Immature natural killer cell (primary cell): ENCODE data around the gene SAPCD1. TPM values are rescaled to one million over a fixed set of nuclear protein-coding genes. Genes with fewer than 3 reads are reported as not detected.

Experiments
- DNase-seq, 3 donors: peaks; one replicate each; pipeline ENCODE4 v3.0.0; 2022; ENCODE audit warnings: mixed read lengths in 1 of 3
- H3K27ac Mint-ChIP-seq, 6 donors: one replicate each; pipeline ENCODE4 v1.8.0; 2020; ENCODE audit warnings: mixed read lengths in 6 of 6, mild to moderate bottlenecking in 5 of 6, inconsistent platforms in 4 of 6, moderate library complexity in 3 of 6
- H3K27me3 Mint-ChIP-seq, 3 donors: one replicate each; pipeline ENCODE4 v1.8.0; 2020 to 2021; ENCODE audit warnings: low read depth in 3 of 3, mild to moderate bottlenecking in 3 of 3, mixed read lengths in 3 of 3, moderate library complexity in 3 of 3, inconsistent platforms in 1 of 3
- H3K36me3 Mint-ChIP-seq, 3 donors: one replicate each; pipeline ENCODE4 v1.8.0; 2020; ENCODE audit warnings: mixed read lengths in 3 of 3, inconsistent platforms in 2 of 3, mild to moderate bottlenecking in 2 of 3
- H3K4me1 Mint-ChIP-seq, 2 donors: one replicate each; pipeline ENCODE4 v1.8.0; 2020; ENCODE audit warnings: inconsistent platforms in 2 of 2, mild to moderate bottlenecking in 2 of 2, mixed read lengths in 2 of 2, moderate library complexity in 1 of 2
- H3K4me3 Mint-ChIP-seq, 5 donors: one replicate each; pipeline ENCODE4 v1.8.0; 2020; ENCODE audit warnings: mild to moderate bottlenecking in 5 of 5, mixed read lengths in 5 of 5, inconsistent platforms in 3 of 5, moderate library complexity in 3 of 5
- H3K9me3 Mint-ChIP-seq, 6 donors: one replicate each; pipeline ENCODE4 v1.8.0; 2020; ENCODE audit warnings: mild to moderate bottlenecking in 6 of 6, mixed read lengths in 6 of 6, inconsistent platforms in 4 of 6, moderate library complexity in 3 of 6
- polyA plus RNA-seq, 3 donors: library from polyadenylated mRNA; unstranded; fragments of 300-500 nt; fragmentation: Illumina TruSeq; gene quantifications; one replicate each; pipeline ENCODE4 v1.2.3, GENCODE V29; 2021

SAPCD1 gene
- polyA plus RNA-seq, 3 donors from 2014 or later = not detected

DNA sequence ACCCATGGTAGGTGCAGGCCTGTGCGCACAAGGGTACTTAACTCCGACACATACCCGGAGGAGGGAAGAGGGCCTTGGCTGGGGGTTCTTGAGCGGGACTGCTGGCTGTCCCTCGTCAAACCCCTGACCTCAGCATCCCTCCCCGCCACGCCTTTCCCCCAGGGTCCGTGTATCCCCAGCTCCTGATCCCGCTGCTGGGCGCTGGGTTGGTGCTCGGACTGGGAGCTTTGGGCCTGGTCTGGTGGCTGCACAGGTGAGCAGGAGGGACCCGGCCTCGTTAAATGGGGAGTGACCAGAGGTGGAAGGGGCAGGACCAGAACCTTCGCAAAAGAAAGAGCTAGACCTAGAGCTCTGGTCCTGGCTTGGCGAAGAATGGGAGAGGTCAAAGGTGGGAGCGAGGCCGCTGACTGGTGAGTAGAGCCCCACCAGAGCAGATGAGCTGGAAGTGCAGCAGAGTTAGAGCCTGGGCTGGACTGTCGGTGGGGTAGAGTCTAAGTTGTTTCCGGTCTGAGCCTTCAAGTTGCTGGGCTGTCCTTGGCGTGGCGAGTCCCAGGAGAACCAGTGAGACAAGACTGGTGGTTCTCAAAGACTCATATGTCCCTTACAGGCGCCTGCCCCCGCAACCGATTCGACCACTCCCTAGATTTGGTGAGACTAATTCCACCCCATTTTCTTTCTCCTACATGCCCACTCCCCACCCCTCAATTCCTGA is 38.3 kb upstream of the SAPCD1 start:
- Mint-ChIP-seq H3K27ac (peak overlapping the region in 1 of 6 donors; percentile 62), H3K9me3 (no peaks in the 10 kb centered on the region), H3K4me1 (peaks cover 42 to 49% of the 10 kb centered on the region in 2 donors), H3K36me3 (peaks cover 0 to 15% (median 10%) of the 10 kb centered on the region in 3 donors), H3K27me3 (peaks cover 0 to 4% (median 2%) of the 10 kb centered on the region in 3 donors), H3K4me3 (peak overlapping the region in 2 of 5 donors; percentile 60 to 71)
- no peak for DNase-seq

GRCh38 chr6:31725502-31726350 is 36.7 kb upstream of the SAPCD1 start:
- DNase-seq = no peak
- Mint-ChIP-seq H3K4me1 (peaks cover 55 to 63% of the 10 kb centered on the region in 2 donors), H3K9me3 (no peaks in the 10 kb centered on the region), H3K36me3 (peaks cover 0 to 22% (median 10%) of the 10 kb centered on the region in 3 donors), H3K27ac (peak overlapping the region in 3 of 6 donors; percentile 4 to 66 (median 47)), H3K27me3 (peaks cover 0 to 6% (median 2%) of the 10 kb centered on the region in 3 donors), H3K4me3 (no peak overlapping the region)

DNA sequence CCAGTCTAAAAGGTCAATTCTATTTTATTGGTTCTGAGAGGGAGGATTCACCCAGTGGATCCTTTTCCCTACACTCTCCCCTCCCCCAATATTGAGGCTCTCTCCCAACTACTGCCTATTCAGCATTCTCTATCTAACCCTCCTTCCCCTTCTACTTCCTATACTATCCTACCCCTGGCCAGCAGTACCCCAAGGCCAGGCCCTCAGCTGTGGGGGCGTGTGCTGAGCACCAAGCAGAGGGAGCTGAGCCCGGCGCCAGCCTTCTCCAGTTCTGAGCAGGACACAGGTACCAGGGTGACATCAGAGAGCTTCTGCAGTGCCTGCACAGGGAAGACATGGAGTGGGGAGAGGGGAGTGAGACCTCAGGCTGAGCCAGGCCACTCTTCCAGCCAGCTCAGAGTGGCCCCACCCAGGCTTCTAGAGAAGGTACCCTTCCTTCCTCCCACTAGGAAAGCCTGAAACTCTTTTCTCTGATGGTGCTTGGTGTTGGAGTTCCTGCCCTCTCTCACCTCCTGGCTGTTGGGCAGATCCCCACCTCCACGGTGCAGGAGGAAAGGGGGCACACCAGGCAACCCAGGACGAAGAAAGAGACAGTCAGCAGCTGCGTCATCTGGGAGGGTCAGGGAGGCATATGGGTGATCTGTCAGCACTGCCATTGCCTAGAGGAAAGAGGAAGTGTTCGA is 35.3 kb upstream of the SAPCD1 start:
- H3K27me3 Mint-ChIP-seq = peaks cover 0 to 6% (median 2%) of the 10 kb centered on the region in 3 donors
- peaks cover 68 to 73% of the 10 kb centered on the region in 2 donors for H3K4me1 Mint-ChIP-seq
- peaks cover 3 to 35% (median 17%) of the 10 kb centered on the region in 3 donors for H3K36me3 Mint-ChIP-seq
- H3K27ac Mint-ChIP-seq = peak overlapping the region; percentile 74 to 86 (median 84)
- no peak for DNase-seq
- no peaks in the 10 kb centered on the region for H3K9me3 Mint-ChIP-seq
- peak overlapping the region; percentile 61 to 80 (median 71) for H3K4me3 Mint-ChIP-seq

DNA sequence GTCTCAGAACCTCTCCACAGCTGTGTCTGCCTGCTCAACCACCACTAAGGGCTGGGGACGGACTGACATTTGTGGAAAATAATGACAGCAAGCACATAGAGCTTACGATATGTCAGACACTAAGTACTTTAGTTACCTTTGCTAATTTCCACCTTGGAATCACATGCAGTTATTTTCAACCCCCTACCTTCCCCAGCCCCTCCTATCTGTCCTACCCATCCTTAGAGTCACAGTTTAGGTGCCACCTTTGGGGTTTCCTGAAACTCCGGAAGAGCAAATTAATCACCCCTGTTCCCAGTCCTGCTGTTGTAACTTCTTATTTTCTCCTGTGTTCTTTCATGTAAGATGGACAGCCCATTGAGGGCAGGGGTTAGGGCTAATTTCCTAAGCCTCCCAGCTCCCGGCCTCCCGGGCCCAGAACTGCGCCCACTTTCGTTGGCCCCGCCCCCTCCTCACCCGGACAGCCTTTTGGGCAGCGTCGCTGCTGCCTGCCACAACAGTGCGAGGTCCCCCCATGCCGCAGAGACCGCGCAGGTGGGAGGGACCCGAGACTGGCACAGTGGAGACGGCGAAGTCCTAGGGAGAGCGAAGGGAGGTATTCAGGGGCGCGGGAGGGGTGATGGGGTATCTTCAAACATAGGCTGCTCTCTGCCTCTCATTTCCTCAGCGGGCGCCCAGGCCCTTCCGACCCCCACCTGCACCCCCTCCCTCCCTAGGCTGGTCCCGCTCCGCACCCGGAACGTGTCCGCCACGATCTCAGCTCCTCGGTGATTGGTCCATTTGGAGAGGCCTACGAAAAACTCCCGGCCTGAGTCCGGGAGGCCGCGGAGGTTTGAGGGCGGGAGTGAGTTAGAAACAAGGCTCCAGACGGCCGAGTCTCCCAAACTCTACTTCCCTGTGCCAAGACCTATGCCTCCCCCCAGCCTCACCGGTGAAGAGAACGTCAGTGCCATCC is 34.5 kb upstream of the SAPCD1 start:
- peaks cover 71 to 72% of the 10 kb centered on the region in 2 donors for H3K4me1 Mint-ChIP-seq
- DNase-seq = peak in 2 of 3 donors; percentile 19 to 29
- H3K27ac Mint-ChIP-seq = peak overlapping the region; percentile 74 to 86 (median 84)
- H3K4me3 Mint-ChIP-seq = peak overlapping the region; percentile 97 to 99 (median 99)
- H3K27me3 Mint-ChIP-seq = peaks cover 0 to 6% (median 2%) of the 10 kb centered on the region in 3 donors
- no peaks in the 10 kb centered on the region for H3K9me3 Mint-ChIP-seq
- H3K36me3 Mint-ChIP-seq = peaks cover 4 to 37% (median 17%) of the 10 kb centered on the region in 3 donors

GRCh38 chr6:31728767-31729514 is 33.5 kb upstream of the SAPCD1 start, which contains the start of gene DDAH2:
TSS of gene DDAH2 (minus strand) at chr6:31729299. CDS start at chr6:31729161, 138 bp downstream.
- H3K36me3 Mint-ChIP-seq = peaks cover 4 to 46% (median 22%) of the 10 kb centered on the region in 3 donors
- H3K4me1 Mint-ChIP-seq = peaks cover 72 to 76% of the 10 kb centered on the region in 2 donors
- H3K9me3 Mint-ChIP-seq = no peaks in the 10 kb centered on the region
- peaks cover 0 to 6% (median 2%) of the 10 kb centered on the region in 3 donors for H3K27me3 Mint-ChIP-seq
- no peak for DNase-seq
- peak within 1 kb of the TSS; percentile 83 to 98 (median 94) for H3K27ac Mint-ChIP-seq
- peak within 1 kb of the TSS; percentile 97 to 99 (median 99) for H3K4me3 Mint-ChIP-seq

DNA sequence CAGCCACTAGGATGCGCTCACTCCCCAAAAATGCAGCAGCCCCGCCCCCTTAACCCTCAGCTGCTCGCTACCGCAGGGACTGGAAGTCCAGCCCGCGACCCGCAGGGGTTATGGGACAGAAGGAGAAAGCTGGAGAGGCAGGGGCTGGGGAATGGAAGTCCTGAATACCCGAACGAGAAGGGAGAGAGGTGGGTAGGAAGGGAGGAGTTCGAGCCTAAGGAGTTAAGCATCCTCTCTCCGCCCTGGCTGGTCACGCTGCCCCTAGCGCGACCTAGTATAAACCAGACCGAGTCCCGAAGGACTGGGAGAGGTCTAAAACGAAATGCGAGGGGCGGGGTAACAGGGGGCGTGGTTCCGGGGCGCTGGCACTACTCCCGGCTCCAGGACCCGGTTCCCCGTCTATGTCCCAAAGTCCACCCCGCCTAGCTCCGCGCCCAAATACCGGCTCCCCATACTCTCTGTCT is 32.9 kb upstream of the SAPCD1 start:
- H3K4me3 Mint-ChIP-seq = peak overlapping the region; percentile 97 to 99 (median 99)
- H3K36me3 Mint-ChIP-seq = peaks cover 4 to 47% (median 22%) of the 10 kb centered on the region in 3 donors
- H3K27me3 Mint-ChIP-seq = peaks cover 0 to 4% (median 2%) of the 10 kb centered on the region in 3 donors
- peak overlapping the region; percentile 83 to 98 (median 94) for H3K27ac Mint-ChIP-seq
- peaks cover 76 to 77% of the 10 kb centered on the region in 2 donors for H3K4me1 Mint-ChIP-seq
- H3K9me3 Mint-ChIP-seq = no peaks in the 10 kb centered on the region
- DNase-seq = peak; percentile 79 to 81 (median 80)

GRCh38 chr6:31729979-31730630 is 32.4 kb upstream of the SAPCD1 start:
- DNase-seq = peak; percentile 76 to 79 (median 79)
- Mint-ChIP-seq H3K4me3 (peak overlapping the region; percentile 97 to 99 (median 99)), H3K27me3 (peaks cover 0 to 8% (median 2%) of the 10 kb centered on the region in 3 donors), H3K4me1 (peaks cover 77 to 79% of the 10 kb centered on the region in 2 donors), H3K9me3 (no peaks in the 10 kb centered on the region), H3K36me3 (peaks cover 4 to 47% (median 22%) of the 10 kb centered on the region in 3 donors), H3K27ac (peak overlapping the region; percentile 83 to 98 (median 92))

DNA sequence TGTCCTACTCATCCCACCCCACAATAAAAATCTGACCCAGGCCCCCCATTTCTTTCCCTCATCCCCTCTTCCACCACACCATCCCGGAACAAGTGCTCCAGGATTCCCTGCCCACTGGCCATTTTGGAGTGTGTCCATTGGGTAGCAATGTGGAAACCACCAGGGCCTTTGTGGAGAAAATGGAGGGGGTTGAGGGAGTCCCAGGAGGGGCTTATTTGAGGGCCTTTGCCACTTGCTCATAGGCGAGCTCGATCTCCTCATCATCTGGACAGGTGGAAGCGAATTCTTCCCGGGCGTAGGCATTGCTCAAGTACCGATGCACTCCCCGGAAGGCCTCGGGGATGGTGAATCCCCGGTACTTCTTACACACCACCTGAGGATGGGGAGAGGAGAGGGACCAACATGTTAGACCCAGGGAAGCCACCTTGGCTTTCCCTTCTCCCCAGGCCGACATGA is 31.8 kb upstream of the SAPCD1 start:
- H3K36me3 Mint-ChIP-seq = peaks cover 7 to 45% (median 22%) of the 10 kb centered on the region in 3 donors
- peaks cover 78 to 79% of the 10 kb centered on the region in 2 donors for H3K4me1 Mint-ChIP-seq
- peaks cover under 1 to 10% (median 6%) of the 10 kb centered on the region in 3 donors for H3K27me3 Mint-ChIP-seq
- peak overlapping the region; percentile 97 to 99 (median 99) for H3K4me3 Mint-ChIP-seq
- H3K9me3 Mint-ChIP-seq = no peaks in the 10 kb centered on the region
- no peak for DNase-seq
- peak overlapping the region; percentile 83 to 98 (median 92) for H3K27ac Mint-ChIP-seq

DNA sequence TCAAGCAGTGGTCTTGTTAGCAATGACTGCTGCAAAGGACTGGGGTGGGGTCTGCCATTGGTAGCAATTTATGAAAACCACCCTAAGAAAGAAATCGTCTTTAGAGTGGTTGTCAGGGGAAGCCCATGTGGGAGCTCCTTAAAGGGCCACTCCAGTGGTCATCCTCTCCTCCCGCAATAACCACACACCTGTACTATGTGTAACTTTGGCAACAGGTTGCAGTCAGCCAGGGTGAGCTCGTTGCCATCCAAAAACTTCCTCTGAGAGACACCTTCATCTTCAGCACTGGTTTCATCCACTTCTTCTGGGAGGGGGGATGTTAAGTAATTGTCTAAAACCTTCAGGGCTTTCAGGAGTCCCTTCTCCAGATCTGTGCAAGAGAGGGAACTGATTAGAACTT is 30.4 kb upstream of the SAPCD1 start:
- peaks cover 9 to 32% (median 12%) of the 10 kb centered on the region in 3 donors for H3K36me3 Mint-ChIP-seq
- H3K27ac Mint-ChIP-seq = peak overlapping the region in 4 of 6 donors; percentile 16 to 83 (median 54)
- H3K27me3 Mint-ChIP-seq = peaks cover 2 to 16% (median 11%) of the 10 kb centered on the region in 3 donors
- H3K9me3 Mint-ChIP-seq = no peaks in the 10 kb centered on the region
- peaks cover 75 to 81% of the 10 kb centered on the region in 2 donors for H3K4me1 Mint-ChIP-seq
- H3K4me3 Mint-ChIP-seq = peak overlapping the region in 2 of 5 donors; percentile 15 to 38
- DNase-seq = no peak

GRCh38 chr6:31733734-31734133 is 28.7 kb upstream of the SAPCD1 start:
- Mint-ChIP-seq H3K9me3 (no peaks in the 10 kb centered on the region), H3K4me1 (peaks cover 76 to 84% of the 10 kb centered on the region in 2 donors), H3K4me3 (peak overlapping the region; percentile 88 to 98 (median 96)), H3K27ac (peak overlapping the region; percentile 88 to 99 (median 97)), H3K36me3 (peaks cover 9 to 32% (median 12%) of the 10 kb centered on the region in 3 donors), H3K27me3 (peaks cover 2 to 22% (median 10%) of the 10 kb centered on the region in 3 donors)
- no peak for DNase-seq

GRCh38 chr6:31734247-31734820 is 28.1 kb upstream of the SAPCD1 start:
- Mint-ChIP-seq H3K27ac (peak overlapping the region; percentile 94 to 99 (median 97)), H3K4me3 (peak overlapping the region; percentile 88 to 98 (median 96)), H3K9me3 (no peaks in the 10 kb centered on the region), H3K4me1 (peaks cover 76 to 84% of the 10 kb centered on the region in 2 donors), H3K27me3 (peaks cover 2 to 24% (median 10%) of the 10 kb centered on the region in 3 donors), H3K36me3 (peaks cover 9 to 32% (median 12%) of the 10 kb centered on the region in 3 donors)
- DNase-seq = no peak
